Pancreas (tissue), 10 donors: ENCODE measurements around the gene OTUD5. TPM values are rescaled to one million over a fixed set of nuclear protein-coding genes. Genes with fewer than 3 reads are reported as not detected.

Experiments
- ATAC-seq, 4 donors: fragments of 200-7000 bp; cut with Tn5 transposase; one replicate each; pipeline versions ENCODE4 v1.8.0 to v1.9.1; 2020; ENCODE audit warnings: mild to moderate bottlenecking in 4 of 4, moderate library complexity in 4 of 4
- DNase-seq, 6 donors: peaks; one replicate each; pipeline ENCODE4 v3.0.0-alpha.2; 2020
- FAIRE-seq: peaks from 2 replicates; lab custom pipeline; 2012; peaks lifted over from hg19 to GRCh38; lab: Jason Lieb, UNC
- H3K27ac ChIP-seq, 4 donors: fragments of 200-600 bp; sonication (generic); 1 replicate in 3 of 4; 2 replicates in 1 of 4; pipeline versions ENCODE4 v1.5.0 to v1.8.0; 2020
- H3K27me3 ChIP-seq, 4 donors: fragments of 200-600 bp; one replicate each; pipeline ENCODE4 v1.8.0; 2021
- H3K36me3 ChIP-seq, 3 donors: fragments of 200-600 bp; sonication (generic) in 1 of 3; one replicate each; pipeline versions ENCODE4 v1.5.0 to v1.8.0; 2020 to 2021
- H3K4me1 ChIP-seq, 3 donors: fragments of 200-600 bp; one replicate each; pipeline ENCODE4 v1.8.0; 2021
- H3K4me3 ChIP-seq, 4 donors: fragments of 200-600 bp; sonication (generic) in 2 of 4; one replicate each; pipeline versions ENCODE4 v1.5.0 to v1.8.0; 2020 to 2021
- H3K9me3 ChIP-seq, 4 donors: fragments of 200-600 bp; one replicate each; pipeline ENCODE4 v1.8.0; 2021
- WGBS, 2 donors: extraction: QIAGEN DNeasy Blood & Tissue Kit; methylation state at CpG; one replicate each; pipeline ENCODE4 v1.1.7; 2013; 5-methylcytosine and 5-hydroxymethylcytosine counted together
- intact Hi-C, 3 donors: fragments of 100-400 bp; cut with DNase I; formaldehyde crosslinking; loops; one replicate each; pipeline versions ENCODE4 v1.11.1 to v1.14.2; 2022
- polyA plus RNA-seq, 2 donors: library from polyadenylated mRNA; stranded (reverse); fragments of 200-250 nt; gene quantifications; one replicate each; pipeline ENCODE4 v1.2.3, GENCODE V29; 2013
- total RNA-seq, 6 donors: library from RNA; stranded (reverse); fragmentation: NEBNext Ultra II Directional in 4 of 6; extraction: Animal tissue kit (Norgen Biotek cat#: 25700) in 4 of 6; gene quantifications; one replicate each; pipeline versions ENCODE4 v1.2.1 to v1.2.4, GENCODE V29; 2021 to 2023
- TF ChIP-seq, protein P1 (sequence below), 4 donors: fragments of 200-600 bp; sonication (generic) in 3 of 4; IDR thresholded peaks; one replicate each; pipeline versions ENCODE4 v1.5.0 to v1.8.0; 2021; ENCODE audit warnings: antibody characterized with exemption in 4 of 4
- donor health status: healthy with polysubstance abuse.
- donor health status: DM: no; HTN: no; CAD: no; lungs with moderate emphysema.
- donor health status: DM: no; HTN: no; CAD: no.
- donor health status: control.
- donor health status: control.
- donor health status: Bipolar disorder and iron deficiency.
- donor health status: DM: yes; HTN: yes; CAD: no.
- donor health status: DM: no; HTN: no; CAD: no.
- donor health status: DM: no; HTN: no; CAD: no.
- donor health status: DM: yes; HTN: yes; CAD: no.

Gene OTUD5
- total and polyA plus RNA-seq, 8 donors = 14.2 to 34.3 (median 19.3) TPM

DNA sequence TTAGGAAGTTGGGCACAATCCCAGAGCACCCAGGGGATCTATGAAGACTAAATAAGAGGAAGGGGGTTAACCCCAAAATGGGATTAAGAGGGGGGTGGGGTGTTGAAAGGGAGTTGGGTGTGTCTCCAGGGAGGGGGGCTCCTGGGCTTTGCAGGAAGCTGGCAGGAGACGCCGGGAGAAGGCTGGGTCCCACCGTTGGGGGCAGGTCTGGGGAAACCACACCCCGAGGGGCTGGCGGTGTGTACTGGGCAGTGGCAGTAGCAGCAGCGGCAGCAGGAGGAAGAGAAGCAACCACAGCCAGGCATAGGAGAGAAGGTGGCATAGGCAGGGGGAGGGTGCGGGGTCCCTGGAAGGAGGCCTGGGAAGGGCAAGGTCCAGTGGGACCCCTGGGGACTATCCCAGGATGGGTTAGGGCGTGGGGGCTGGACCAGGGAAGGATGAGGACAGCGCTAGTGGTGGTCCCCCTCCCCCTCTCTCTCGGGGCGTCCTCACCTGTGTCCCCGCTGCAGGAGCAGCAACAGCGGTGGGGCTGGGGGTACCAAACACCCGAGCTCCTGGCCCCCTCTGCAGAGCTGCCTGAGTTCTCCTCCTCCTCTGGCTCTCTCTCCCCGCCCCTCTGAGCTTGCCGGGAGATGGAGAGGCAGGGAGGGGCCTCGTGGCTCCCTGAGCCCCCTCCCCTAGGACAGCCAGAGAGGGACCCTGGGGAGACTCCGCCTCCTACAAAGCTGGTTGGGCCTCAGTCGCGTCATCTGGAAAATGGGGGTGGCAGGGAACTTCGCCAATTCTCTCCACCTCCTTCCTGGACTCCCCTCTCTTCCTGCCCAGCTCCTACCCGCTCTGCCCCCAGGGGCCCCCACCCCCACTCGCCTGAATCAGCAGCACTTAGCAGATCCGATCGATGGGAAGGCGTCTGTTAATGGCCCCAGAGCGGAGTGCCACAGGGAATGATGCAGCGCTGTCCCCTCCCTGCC, 14.1 kb upstream of the OTUD5 start, which contains the start of gene KCND1:
Gene KCND1, minus strand, starts transcription at position 596 of the 971 bp plus-strand sequence. CDS start 1,573 bp downstream, outside the sequence.
- 4 to 32% methylated on average over 19 to 27 of the region's 28 CpGs for WGBS, 2 donors
- ATAC-seq (peak; percentile 39 to 70 (median 62)), DNase-seq (peak in 3 of 6 donors; percentile 23 to 41 (median 32)), FAIRE-seq (no peak)
- Histone ChIP-seq H3K4me1 (no peaks in the 10 kb centered on the region), H3K27me3 (no peaks in the 10 kb centered on the region), H3K9me3 (no peaks in the 10 kb centered on the region), H3K4me3 (peak within 1 kb of the TSS in 2 of 4 donors; percentile 11 to 23), H3K27ac (peak within 1 kb of the TSS in 1 of 4 donors; percentile 17), H3K36me3 (no peaks in the 10 kb centered on the region)
- TF ChIP-seq, protein P1, sequence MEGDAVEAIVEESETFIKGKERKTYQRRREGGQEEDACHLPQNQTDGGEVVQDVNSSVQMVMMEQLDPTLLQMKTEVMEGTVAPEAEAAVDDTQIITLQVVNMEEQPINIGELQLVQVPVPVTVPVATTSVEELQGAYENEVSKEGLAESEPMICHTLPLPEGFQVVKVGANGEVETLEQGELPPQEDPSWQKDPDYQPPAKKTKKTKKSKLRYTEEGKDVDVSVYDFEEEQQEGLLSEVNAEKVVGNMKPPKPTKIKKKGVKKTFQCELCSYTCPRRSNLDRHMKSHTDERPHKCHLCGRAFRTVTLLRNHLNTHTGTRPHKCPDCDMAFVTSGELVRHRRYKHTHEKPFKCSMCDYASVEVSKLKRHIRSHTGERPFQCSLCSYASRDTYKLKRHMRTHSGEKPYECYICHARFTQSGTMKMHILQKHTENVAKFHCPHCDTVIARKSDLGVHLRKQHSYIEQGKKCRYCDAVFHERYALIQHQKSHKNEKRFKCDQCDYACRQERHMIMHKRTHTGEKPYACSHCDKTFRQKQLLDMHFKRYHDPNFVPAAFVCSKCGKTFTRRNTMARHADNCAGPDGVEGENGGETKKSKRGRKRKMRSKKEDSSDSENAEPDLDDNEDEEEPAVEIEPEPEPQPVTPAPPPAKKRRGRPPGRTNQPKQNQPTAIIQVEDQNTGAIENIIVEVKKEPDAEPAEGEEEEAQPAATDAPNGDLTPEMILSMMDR (IDR thresholded peaks at IDR 0.05) = no peak
- intact Hi-C loops = loop anchor here in 1 of 3 donors (5.0 kb wide), 1 partner anchor 66 kb away; no protein-coding TSS in a partner anchor

DNA sequence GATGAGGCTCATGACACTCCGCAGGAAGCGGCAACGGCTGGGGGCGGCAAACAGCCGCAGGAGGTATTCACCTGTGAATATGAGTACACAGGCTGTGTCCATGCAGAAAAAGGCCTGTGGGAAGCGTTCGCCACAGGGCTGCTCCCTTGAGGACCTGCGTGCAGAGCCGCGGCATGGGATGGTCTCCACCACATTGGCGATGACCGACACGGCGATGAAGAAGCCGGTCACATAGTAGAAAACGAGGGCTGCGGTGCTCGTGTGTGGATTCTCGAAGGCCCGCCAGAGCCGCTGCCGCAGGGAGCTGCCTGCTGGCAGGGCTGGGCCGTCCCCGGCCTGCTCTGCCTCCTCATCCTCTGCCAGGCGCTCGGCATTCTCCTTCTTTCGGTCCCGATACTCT, 12.1 kb upstream of the OTUD5 start:
- Histone ChIP-seq H3K4me3 (no peak overlapping the region), H3K36me3 (no peaks in the 10 kb centered on the region), H3K27ac (no peak overlapping the region), H3K9me3 (no peaks in the 10 kb centered on the region), H3K27me3 (no peaks in the 10 kb centered on the region), H3K4me1 (no peaks in the 10 kb centered on the region)
- no peak for FAIRE-seq
- TF ChIP-seq, protein P1 (IDR thresholded peaks at IDR 0.05) = no peak
- intact Hi-C loops = no loop called here
- no peak for ATAC-seq
- WGBS, 2 donors = 84 to 85% methylated on average over 28 of the region's 28 CpGs
- no peak for DNase-seq

DNA sequence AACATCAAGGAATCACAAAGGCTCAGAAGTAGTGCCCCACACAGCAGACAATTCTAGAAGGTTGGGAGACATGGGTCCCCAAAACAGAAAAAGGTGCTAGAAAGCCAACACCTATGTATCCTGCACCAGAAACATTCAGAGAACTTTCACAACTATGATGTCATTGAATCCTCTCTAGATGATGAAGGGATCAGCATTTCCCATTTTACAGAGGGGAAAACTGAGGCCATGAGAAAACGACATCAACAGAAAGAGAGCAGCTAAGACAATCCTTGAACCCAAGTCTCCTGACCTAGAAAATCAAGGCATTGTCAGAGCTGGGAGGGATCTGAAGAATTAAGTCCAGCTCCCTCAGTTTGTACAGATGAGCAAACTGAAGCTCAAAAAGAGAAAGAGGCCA, 11.0 kb upstream of the OTUD5 start:
- TF ChIP-seq, protein P1 (IDR thresholded peaks at IDR 0.05) = no peak
- intact Hi-C loops = no loop called here
- no peak for ATAC-seq

DNA sequence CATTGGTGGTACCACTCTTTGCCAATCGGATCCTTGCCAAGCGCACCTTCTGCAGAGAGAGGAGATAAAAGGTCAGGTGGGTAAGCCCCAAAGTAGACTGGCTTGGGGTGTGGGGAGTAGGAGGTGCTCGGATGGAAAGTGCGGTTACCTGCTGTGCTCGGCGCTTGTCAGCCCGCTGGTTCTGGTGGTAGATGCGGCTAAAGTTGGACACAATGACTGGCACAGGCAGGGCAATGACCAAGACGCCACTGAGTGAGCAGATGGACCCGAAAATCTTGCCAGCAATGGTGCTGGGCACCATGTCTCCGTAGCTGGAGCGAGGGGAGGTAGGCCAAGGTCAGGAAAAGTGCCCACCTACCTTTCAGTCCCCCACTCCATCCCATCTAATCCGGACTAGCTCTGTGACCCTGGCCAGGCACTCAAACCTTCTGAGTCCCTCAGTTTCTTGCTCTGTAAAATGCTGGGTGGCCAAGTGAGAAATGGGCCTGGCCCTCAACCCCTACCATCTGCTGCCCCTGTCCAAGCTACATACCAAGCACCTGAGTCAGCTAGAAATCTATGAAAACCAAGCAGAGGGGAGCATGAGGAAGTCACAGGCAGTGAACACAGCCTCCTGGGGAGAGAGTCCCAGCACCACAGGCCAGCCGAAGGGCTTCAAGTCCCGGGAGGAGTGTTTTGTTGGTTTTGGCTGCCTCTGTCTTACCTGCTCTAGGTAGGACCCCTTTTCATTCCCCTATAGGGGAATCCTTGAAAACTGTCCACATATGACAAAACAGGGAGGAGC, 9.6 kb upstream of the OTUD5 start:
- intact Hi-C loops = no loop called here
- DNase-seq (no peak), ATAC-seq (peak in 1 of 4 donors; percentile 20), FAIRE-seq (no peak)
- Histone ChIP-seq H3K36me3 (no peaks in the 10 kb centered on the region), H3K4me3 (no peak overlapping the region), H3K27me3 (no peaks in the 10 kb centered on the region), H3K4me1 (no peaks in the 10 kb centered on the region), H3K27ac (no peak overlapping the region), H3K9me3 (no peaks in the 10 kb centered on the region)
- 71 to 76% methylated on average over 15 of the region's 15 CpGs for WGBS, 2 donors
- TF ChIP-seq, protein P1 (IDR thresholded peaks at IDR 0.05) = no peak

More for the DNA sequence above, 11.0 kb upstream of the OTUD5 start:
- Histone ChIP-seq H3K9me3 (no peaks in the 10 kb centered on the region), H3K4me1 (no peaks in the 10 kb centered on the region), H3K36me3 (no peaks in the 10 kb centered on the region), H3K27me3 (no peaks in the 10 kb centered on the region), H3K27ac (no peak overlapping the region), H3K4me3 (no peak overlapping the region)
- FAIRE-seq (no peak), DNase-seq (no peak)
- WGBS, 2 donors = 36 to 50% methylated on average over 1 of the region's 1 CpG
